Central memory CD8-positive, alpha-beta T cell (primary cell): ENCODE results near the gene KRT6B.

Experiments used
- ATAC-seq: fragments of 150-1000 bp; cut with Tn5 transposase; replicated peaks from 2 replicates; pipeline ENCODE4 v1.10.0; 2022; ENCODE audit warnings: mild to moderate bottlenecking, moderate FRiP score, moderate number of reproducible peaks; ENCODE audit not compliant: poor library complexity, severe bottlenecking; ENCODE audit errors: extremely low read depth
- DNase-seq, 2 donors: peaks; one replicate each; pipeline ENCODE4 v3.0.0; 2021; ENCODE audit warnings: low spot score in 2 of 2
- H3K27ac Mint-ChIP-seq: one replicate; pipeline ENCODE4 v1.8.0; 2022; ENCODE audit warnings: low read depth, mild to moderate bottlenecking, moderate library complexity, mixed read lengths
- H3K27me3 Mint-ChIP-seq: one replicate; pipeline ENCODE4 v1.8.0; 2022; ENCODE audit warnings: mixed read lengths
- H3K36me3 Mint-ChIP-seq: one replicate; pipeline ENCODE4 v1.8.0; 2022; ENCODE audit warnings: mild to moderate bottlenecking, moderate library complexity, mixed read lengths; ENCODE audit not compliant: insufficient read depth
- H3K4me1 Mint-ChIP-seq: one replicate; pipeline ENCODE4 v1.8.0; 2022; ENCODE audit warnings: mixed read lengths
- H3K4me3 Mint-ChIP-seq: one replicate; pipeline ENCODE4 v1.8.0; 2022; ENCODE audit warnings: mild to moderate bottlenecking, moderate library complexity, mixed read lengths
- H3K9me3 Mint-ChIP-seq: one replicate; pipeline ENCODE4 v1.8.0; 2022; ENCODE audit warnings: mixed read lengths

KRT6B gene

DNA sequence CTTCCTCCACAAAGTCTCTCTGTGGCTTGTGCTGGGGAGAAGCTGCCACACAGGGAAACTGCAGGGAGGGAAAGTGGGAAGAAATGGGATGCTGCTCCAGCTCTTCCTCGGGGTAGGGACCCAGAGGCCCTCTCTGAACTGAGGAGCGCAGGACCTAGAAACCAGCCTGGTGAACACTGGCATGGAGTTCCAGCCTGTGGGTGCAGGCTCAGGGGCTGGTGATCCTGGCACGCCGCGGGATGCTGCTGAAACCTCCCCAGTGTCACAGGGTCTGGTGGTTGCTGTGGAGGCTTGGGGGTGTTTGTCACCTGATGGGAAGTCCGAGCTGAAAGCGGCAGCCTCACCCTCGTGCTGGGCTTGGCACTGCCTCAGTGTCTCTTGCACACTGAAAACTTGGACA, 12.5 kb downstream of the KRT6B start:
- no peaks in the 10 kb centered on the region for H3K9me3 Mint-ChIP-seq
- peaks cover 78% of the 10 kb centered on the region for H3K27me3 Mint-ChIP-seq
- no peak overlapping the region for H3K4me3 Mint-ChIP-seq
- ATAC-seq (no peak), DNase-seq (no peak)
- no peak overlapping the region for H3K27ac Mint-ChIP-seq
- no peaks in the 10 kb centered on the region for H3K4me1 Mint-ChIP-seq
- H3K36me3 Mint-ChIP-seq = no peaks in the 10 kb centered on the region

DNA sequence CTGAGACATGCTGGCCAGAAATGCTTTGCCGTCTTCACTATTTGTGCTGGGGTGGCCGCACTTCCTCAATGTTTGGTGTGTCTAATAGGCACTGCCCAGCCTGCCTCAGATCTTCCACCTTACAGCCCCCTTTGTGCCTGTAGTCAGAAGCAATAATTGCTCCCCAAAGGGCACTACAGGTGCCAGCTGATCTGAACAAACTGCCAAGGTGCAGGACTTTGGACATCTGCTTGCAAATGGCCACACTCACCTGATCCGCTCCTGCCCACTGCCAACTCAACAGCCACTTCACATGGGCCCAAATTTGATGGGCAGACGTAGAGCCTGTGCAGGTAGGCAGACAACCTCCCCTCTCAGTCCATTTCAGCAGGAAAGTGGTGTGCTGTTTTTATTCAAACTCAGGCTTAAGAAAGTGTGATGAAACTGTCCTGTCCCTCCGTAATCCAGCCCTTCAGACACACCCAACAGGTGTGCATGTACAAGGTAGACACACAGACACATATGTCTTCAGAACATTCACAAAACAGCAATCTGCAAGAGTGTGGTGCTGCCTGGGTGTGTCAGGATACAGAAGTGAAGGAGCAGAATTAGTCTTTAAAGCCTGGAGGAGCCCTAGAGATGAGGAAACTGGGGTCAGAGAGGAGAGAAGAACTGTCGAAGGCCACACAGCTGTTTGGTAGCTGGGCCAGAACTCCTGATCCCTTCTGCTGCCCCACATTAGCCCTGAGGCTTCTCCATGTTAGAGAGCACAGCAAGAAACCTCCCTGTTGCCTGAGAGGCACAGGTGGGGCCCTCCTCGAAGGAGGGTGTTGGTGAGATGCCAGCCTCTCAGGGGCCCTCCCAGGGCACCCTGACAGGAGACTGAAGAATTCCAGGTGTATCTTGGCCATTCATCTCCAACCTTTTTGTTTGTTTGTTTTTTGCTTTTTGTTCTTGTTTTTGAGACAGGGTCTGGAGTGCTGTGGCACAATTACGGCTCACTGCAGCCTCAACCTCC, 13.3 kb downstream of the KRT6B start:
- Mint-ChIP-seq H3K4me3 (no peak overlapping the region), H3K4me1 (no peaks in the 10 kb centered on the region), H3K27ac (no peak overlapping the region), H3K9me3 (no peaks in the 10 kb centered on the region), H3K27me3 (peaks cover 82% of the 10 kb centered on the region), H3K36me3 (no peaks in the 10 kb centered on the region)
- no peak for ATAC-seq
- DNase-seq = no peak

DNA sequence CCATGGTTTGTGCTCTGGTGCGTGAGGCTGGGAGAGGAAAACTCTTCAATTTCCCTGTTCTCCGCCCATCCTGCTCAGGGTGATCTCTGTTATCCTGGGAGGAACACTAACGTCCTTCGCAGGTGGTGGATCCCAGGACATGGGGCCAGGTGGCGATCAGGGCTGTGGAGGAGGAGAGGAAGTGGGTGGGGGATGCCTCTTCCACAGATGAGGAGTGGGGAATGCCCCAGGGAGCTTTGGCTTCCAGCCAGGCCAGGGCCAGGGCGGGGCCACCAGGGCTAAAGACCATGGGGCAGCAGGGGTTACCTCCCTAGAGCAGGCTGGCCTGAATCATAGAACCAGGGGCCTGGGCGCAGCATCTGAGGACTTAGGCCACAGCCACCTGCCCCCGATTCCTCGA, 14.4 kb downstream of the KRT6B start:
- no peaks in the 10 kb centered on the region for H3K4me1 Mint-ChIP-seq
- no peaks in the 10 kb centered on the region for H3K9me3 Mint-ChIP-seq
- H3K36me3 Mint-ChIP-seq = no peaks in the 10 kb centered on the region
- no peak for ATAC-seq
- H3K27me3 Mint-ChIP-seq = peaks cover 82% of the 10 kb centered on the region
- H3K27ac Mint-ChIP-seq = no peak overlapping the region
- no peak overlapping the region for H3K4me3 Mint-ChIP-seq
- no peak for DNase-seq

DNA sequence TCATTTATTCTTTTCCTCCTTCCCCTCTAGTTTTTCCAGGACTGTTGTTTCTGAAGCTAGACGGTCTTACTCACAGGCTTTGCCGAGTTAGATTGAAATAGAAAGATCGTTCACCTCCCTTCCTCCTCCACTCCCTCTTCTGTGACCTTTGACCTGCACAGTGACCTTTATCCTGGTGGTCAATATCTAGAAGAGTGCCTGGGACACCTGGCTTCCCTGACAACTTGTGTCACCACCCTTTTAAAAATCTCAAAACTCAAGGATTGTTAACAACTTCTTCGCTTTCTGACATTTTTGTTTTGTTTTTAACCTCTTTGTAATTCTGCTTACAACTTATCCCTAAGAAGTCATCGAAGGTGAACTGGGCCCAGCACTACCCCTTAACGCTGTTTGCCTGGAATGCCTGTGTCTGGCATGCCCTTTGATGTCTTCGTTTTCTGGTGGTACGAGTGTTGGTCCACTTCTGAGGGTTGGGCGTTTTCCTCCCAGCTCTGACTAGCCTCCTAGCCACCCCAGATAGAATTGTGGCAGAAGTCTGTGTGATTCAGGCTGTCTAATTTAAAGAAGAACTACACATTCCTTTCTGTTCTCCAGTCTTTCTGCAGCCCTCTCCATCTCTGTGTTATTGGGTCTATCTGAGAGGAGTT, 15.0 kb downstream of the KRT6B start:
- H3K4me3 Mint-ChIP-seq = no peak overlapping the region
- H3K9me3 Mint-ChIP-seq = no peaks in the 10 kb centered on the region
- DNase-seq (no peak), ATAC-seq (no peak)
- no peaks in the 10 kb centered on the region for H3K4me1 Mint-ChIP-seq
- H3K27me3 Mint-ChIP-seq = peaks cover 82% of the 10 kb centered on the region
- H3K36me3 Mint-ChIP-seq = no peaks in the 10 kb centered on the region
- no peak overlapping the region for H3K27ac Mint-ChIP-seq

DNA sequence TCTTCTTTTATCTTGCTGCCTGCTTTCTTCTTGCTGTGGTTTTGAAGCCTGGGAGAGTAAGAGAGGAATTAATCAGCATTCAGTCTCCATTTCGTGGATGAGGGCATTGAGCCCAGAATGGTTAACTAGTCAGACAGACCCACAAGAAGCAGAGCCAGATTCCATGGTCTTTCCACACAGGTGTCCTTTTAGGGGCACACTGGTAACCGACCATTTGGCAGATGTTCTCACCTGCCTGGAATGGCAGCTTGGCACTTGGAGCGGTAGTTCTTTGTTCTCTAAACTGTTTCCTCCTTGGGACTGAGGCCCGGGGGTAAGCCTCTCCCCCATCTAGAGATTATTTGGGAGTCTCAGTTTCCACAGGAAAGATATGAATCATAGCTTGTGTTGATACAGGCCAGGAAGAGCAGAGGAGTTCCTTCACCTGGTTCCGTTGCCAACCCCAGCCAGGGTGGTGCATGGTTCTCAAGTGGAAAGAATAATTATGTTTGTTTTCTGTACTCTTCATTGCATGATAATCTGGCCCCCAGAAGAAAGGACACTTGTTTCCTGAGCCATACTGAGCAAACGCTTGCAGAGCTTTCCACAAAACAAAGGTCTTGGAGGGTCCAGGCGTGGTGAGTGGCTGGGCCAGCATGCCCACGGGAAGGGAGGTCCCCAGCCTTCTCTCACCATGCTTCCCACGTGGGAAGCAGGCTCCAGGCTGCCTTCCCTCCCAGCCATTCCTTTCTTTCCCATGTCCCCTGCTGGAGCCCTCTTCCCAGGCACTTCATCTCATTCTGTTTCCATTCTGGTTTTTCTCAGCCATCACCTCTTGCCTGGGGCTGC, 15.7 kb downstream of the KRT6B start:
- DNase-seq = no peak
- ATAC-seq = no peak
- no peaks in the 10 kb centered on the region for H3K9me3 Mint-ChIP-seq

DNA sequence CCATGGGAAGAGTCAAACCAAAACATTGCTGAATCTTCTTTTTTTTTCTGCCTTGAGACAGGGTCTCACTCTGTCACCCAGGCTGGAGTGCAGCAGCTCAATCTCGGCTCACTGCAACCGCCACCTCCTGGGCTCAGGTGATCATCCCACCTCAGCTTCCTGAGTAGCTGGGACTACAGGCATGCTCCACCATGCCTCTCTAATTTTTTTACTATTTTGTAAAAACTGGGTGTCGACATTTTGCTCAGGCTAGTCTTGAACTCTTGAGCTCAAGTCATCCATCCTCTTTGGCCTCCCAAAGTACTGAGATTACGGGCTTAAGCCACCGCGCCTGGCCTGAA, 16.3 kb downstream of the KRT6B start:
- ATAC-seq (no peak), DNase-seq (no peak)
- Mint-ChIP-seq H3K36me3 (no peaks in the 10 kb centered on the region), H3K27me3 (peaks cover 82% of the 10 kb centered on the region), H3K27ac (no peak overlapping the region), H3K4me1 (no peaks in the 10 kb centered on the region), H3K4me3 (no peak overlapping the region), H3K9me3 (no peaks in the 10 kb centered on the region)

More for the DNA sequence above, 15.7 kb downstream of the KRT6B start:
- H3K27ac Mint-ChIP-seq = no peak overlapping the region
- H3K4me1 Mint-ChIP-seq = no peaks in the 10 kb centered on the region
- peaks cover 82% of the 10 kb centered on the region for H3K27me3 Mint-ChIP-seq
- H3K4me3 Mint-ChIP-seq = no peak overlapping the region
- H3K36me3 Mint-ChIP-seq = no peaks in the 10 kb centered on the region

DNA sequence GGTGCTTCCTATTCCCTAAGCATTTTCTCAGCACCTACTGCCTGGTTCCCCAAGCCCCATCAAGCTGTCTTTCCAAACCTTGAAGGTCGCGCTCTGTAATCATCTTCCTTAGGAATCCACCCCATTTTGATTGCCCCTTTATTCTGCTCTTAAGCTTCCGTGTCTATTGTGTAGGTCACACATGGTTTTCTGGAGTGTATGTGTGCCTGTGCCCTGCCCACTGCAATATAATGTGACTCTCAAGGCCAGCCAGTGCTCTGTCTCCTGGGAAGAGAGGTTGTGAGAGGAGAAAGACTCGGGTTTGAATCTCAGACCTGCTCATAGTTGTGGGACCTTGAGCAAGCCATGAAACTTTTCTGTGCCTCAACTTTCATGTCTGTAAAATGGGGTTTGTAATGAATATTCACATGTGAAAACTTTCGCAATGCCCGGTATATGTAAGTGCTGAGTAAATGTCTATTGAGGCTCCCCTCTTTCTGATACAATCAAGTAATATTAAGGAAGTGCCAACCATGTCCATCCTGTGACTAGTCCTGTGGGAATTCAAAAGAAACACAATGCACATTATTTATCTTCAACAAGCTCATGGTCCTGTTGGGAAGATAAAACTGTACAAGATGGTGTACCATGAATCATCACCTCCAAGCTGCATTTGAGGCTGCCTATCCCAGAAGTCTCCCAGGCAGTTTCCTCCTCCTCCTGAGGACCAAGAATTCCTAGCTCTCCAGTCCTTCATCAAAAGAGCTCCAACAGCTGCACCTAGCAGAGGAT, 17.0 kb downstream of the KRT6B start:
- DNase-seq (no peak), ATAC-seq (no peak)
- Mint-ChIP-seq H3K4me3 (no peak overlapping the region), H3K4me1 (no peaks in the 10 kb centered on the region), H3K9me3 (no peaks in the 10 kb centered on the region), H3K36me3 (peaks cover 2% of the 10 kb centered on the region), H3K27ac (no peak overlapping the region), H3K27me3 (peaks cover 84% of the 10 kb centered on the region)

DNA sequence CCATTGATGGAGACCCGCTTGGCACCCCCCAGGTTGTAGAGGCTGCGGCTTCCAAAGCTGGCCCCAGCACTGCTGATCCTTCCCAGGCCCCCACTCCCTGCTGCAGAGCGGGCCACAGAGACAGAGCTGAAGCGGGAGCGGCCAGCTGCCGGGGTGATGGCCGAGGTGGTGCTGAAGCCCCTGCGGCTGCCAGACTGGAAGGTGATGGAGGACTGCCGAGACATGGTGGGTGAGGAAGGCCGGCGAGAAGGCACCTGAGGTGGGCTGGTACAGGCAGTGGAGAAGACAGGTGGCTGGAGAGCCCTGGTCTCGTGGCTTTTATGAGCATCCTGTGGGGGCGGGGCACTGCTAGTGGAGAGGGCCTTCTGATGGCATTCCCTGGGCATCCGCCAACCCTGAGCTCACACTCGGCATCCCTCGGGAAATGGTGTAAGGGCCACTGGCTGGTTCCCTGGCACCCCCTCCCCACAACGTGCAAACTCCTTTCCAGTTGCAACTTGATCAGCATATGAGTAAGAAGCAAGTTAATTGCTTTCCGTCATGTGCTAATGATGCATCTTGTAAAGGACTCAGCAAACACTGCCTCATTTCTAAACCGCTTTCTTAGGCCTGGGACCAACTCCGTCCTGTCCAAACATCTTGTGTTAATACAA, 17.7 kb downstream of the KRT6B start, which contains the start of gene KRT75:
KRT75 (minus strand) TSS at position 291 of the 653 bp plus-strand sequence; CDS start at position 224, 67 bp downstream.
- Mint-ChIP-seq H3K27ac (no peak within 1 kb of the TSS), H3K36me3 (peaks cover 2% of the 10 kb centered on the region), H3K4me1 (no peaks in the 10 kb centered on the region), H3K9me3 (no peaks in the 10 kb centered on the region), H3K27me3 (peaks cover 85% of the 10 kb centered on the region), H3K4me3 (no peak within 1 kb of the TSS)
- ATAC-seq = no peak
- no peak for DNase-seq

DNA sequence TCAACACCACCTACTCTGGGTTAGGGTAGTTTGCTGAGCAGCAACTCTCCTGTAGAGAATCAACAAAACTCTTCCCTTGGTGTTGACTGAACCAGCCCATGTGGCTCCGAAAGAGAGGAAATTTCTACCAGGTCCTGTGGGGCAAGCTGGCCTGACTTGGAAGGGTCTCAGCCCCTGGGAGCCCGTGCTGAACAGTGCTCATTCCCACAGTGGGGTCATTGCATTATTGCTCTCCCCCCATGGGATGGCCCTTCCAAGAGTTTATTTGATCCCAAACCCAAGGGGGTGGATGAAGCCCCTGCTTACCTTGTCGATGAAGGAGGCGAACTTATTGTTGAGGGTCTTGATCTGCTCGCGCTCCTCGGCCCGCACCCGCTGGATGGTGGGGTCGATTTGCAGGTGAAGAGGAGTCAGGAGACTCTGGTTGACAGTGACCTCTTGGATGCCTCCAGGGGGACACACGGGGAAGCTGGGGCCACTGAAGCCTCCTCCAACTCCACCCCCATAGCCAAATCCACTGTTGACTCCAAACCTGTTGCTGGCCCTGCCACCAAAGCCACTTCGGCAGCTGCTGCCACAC, 18.4 kb downstream of the KRT6B start:
- no peak for DNase-seq
- Mint-ChIP-seq H3K4me1 (no peaks in the 10 kb centered on the region), H3K27ac (no peak overlapping the region), H3K9me3 (no peaks in the 10 kb centered on the region), H3K27me3 (peaks cover 91% of the 10 kb centered on the region), H3K36me3 (peaks cover 2% of the 10 kb centered on the region), H3K4me3 (no peak overlapping the region)
- no peak for ATAC-seq

DNA sequence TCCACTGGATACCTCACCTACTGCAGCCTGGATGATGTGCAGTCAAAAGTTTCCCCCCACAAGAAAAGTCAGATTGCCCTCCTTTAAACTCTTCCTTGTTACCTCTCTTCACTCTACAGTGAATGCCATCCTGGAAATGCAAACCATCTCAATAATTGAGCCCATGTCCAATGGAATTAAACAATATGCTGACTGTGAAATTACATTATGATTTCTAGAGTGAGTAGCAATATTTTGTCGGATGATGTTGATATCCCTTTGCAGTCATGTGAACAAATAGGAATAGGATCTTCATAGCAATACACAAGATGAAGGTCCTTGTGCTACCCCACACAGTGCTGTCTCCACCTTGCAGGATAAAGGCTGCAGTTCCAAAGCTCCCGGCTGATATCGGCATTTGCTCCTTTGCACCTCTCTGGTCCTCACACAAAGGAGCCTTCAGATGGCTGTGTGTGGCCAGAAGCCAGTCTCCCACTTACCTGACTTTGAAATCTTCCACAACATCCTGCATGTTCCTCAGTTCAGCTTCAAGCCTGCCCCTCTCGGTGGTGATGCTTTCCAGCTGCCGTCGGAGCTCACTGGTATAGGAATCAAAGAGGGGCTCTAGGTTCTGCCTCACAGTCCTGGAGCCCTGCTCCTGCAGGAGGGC, 19.3 kb downstream of the KRT6B start:
- Mint-ChIP-seq H3K27ac (no peak overlapping the region), H3K27me3 (peaks cover 94% of the 10 kb centered on the region), H3K9me3 (no peaks in the 10 kb centered on the region), H3K36me3 (peaks cover 2% of the 10 kb centered on the region), H3K4me3 (no peak overlapping the region), H3K4me1 (no peaks in the 10 kb centered on the region)
- DNase-seq = no peak
- ATAC-seq = no peak

DNA sequence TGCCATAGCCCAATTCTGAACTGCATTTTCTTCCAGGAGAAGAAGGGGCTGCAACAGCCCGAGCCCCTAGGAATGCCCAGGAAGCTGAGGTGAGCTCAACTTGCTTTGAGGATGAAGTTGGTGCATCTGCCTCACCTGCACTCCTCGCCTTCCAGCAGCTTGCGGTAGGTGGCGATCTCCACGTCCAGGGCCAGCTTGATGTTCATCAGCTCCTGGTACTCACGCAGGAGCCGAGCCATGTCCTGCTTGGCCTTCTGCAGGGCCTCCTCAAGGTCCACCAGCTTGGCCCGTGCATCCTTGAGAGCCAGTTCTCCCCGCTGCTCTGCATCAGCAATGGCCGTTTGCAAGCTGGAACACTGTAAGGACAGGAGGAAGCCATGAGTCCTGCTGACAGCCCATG, 23.8 kb downstream of the KRT6B start:
- H3K27me3 Mint-ChIP-seq = peaks cover 75% of the 10 kb centered on the region
- ATAC-seq (no peak), DNase-seq (no peak)
- no peaks in the 10 kb centered on the region for H3K4me1 Mint-ChIP-seq
- no peak overlapping the region for H3K27ac Mint-ChIP-seq
- H3K4me3 Mint-ChIP-seq = no peak overlapping the region
- H3K9me3 Mint-ChIP-seq = no peaks in the 10 kb centered on the region
- H3K36me3 Mint-ChIP-seq = peaks cover 4% of the 10 kb centered on the region
